A549 (cell line): ENCODE results near the gene TMCC2. TPM values are rescaled to one million over a fixed set of nuclear protein-coding genes. Genes with fewer than 3 reads are reported as not detected.

Source experiments
- ATAC-seq, 2 experiments: fragments of 200-7000 bp in 1 of 2; fragments of >200 bp in 1 of 2; cut with Nextera tagmentation in 1 of 2; cut with Tn5 transposase in 1 of 2; 3 replicates each; pipeline versions ENCODE4 v1.8.0 to v1.9.1; 2018 to 2020; ENCODE audit warnings: mild to moderate bottlenecking in 1 of 2, moderate library complexity in 1 of 2
- CTCF ChIA-PET: fragments of 300-600 bp; sonication (Branson Sonifier 250); formaldehyde crosslinking; extraction: SDS; loops from one replicate; lab custom pipeline; 2021; ENCODE audit warnings: antibody characterized with exemption, inconsistent platforms; lab: Yijun Ruan, JAX
- POLR2A ChIA-PET: fragments of 350-600 bp; formaldehyde crosslinking; extraction: SDS; loops from one replicate; lab custom pipeline; 2021; ENCODE audit warnings: antibody characterized with exemption, inconsistent platforms; lab: Yijun Ruan, JAX
- DNase-seq, 2 experiments: peaks; one replicate each; pipeline versions ENCODE4 v3.0.0 to v3.0.0-alpha.2; 2011 to 2016; ENCODE audit warnings: low read depth in 1 of 2, low spot score in 1 of 2
- FAIRE-seq: peaks from 2 replicates; lab custom pipeline; 2011; peaks lifted over from hg19 to GRCh38; lab: Jason Lieb, UNC
- H3K27ac ChIP-seq, 2 experiments: fragments of >200 bp; sonication (Bioruptor Twin); formaldehyde crosslinking; 3 replicates each; pipeline ENCODE4 v1.5.1; 2016 to 2017
- H3K4me1 ChIP-seq: fragments of >200 bp; sonication (Bioruptor Twin); formaldehyde crosslinking; 3 replicates; pipeline ENCODE4 v1.6.1; 2016
- H3K4me2 ChIP-seq: fragments of >200 bp; sonication (Bioruptor Twin); formaldehyde crosslinking; 3 replicates; pipeline ENCODE4 v1.6.1; 2016
- H3K4me3 ChIP-seq: fragments of >200 bp; sonication (Bioruptor Twin); formaldehyde crosslinking; 3 replicates; pipeline ENCODE4 v1.5.1; 2016
- H3K9me3 ChIP-seq: fragments of >200 bp; sonication (Bioruptor Twin); formaldehyde crosslinking; 3 replicates; pipeline ENCODE4 v1.6.1; 2016
- CBX2 ChIP-seq: fragments of 200-600 bp; sonication (generic); IDR thresholded peaks from 2 replicates; pipeline ENCODE4 v1.6.1; 2016; ENCODE audit warnings: low read depth, mild to moderate bottlenecking, borderline replicate concordance
- CBX8 ChIP-seq: fragments of 200-600 bp; sonication (generic); IDR thresholded peaks from 2 replicates; pipeline ENCODE4 v1.6.1; 2016
- CHD4 ChIP-seq: fragments of 200-600 bp; sonication (generic); IDR thresholded peaks from 2 replicates; pipeline ENCODE4 v1.6.1; 2016; ENCODE audit warnings: antibody characterized with exemption, mild to moderate bottlenecking, borderline replicate concordance
- EHF ChIP-seq: fragments of 250-450 bp; sonication (Bioruptor Pico); IDR thresholded peaks from 2 replicates; pipeline ENCODE4 v1.5.0; 2020; ENCODE audit warnings: mild to moderate bottlenecking
- EHMT2 ChIP-seq: fragments of 200-600 bp; sonication (generic); IDR thresholded peaks from 2 replicates; pipeline ENCODE4 v1.6.1; 2016; ENCODE audit warnings: antibody characterized with exemption, low read depth, mild to moderate bottlenecking, moderate library complexity
- ESRRA ChIP-seq: fragments of 150-350 bp; IDR thresholded peaks from 2 replicates; pipeline ENCODE4 v1.6.1; 2014; ENCODE audit warnings: mild to moderate bottlenecking, low read length, borderline replicate concordance
- FOXS1 ChIP-seq: fragments of 250-450 bp; sonication (Bioruptor Pico); IDR thresholded peaks from 2 replicates; pipeline ENCODE4 v1.5.0; 2020; ENCODE audit warnings: mild to moderate bottlenecking, moderate library complexity
- GATA3 ChIP-seq: IDR thresholded peaks from 2 replicates; pipeline ENCODE4 v1.6.1; 2012; ENCODE audit warnings: borderline replicate concordance
- HOXA7 ChIP-seq: fragments of 250-450 bp; sonication (Bioruptor Pico); IDR thresholded peaks from 2 replicates; pipeline ENCODE4 v1.5.0; 2020; ENCODE audit warnings: mild to moderate bottlenecking, moderate library complexity
- HOXB13 ChIP-seq: fragments of 250-450 bp; sonication (Bioruptor Pico); IDR thresholded peaks from 2 replicates; pipeline ENCODE4 v1.5.0; 2020; ENCODE audit warnings: low read depth, mild to moderate bottlenecking, moderate library complexity
- KDM5A ChIP-seq: fragments of 200-600 bp; sonication (generic); IDR thresholded peaks from 2 replicates; pipeline ENCODE4 v1.6.1; 2016; ENCODE audit warnings: antibody characterized with exemption, mild to moderate bottlenecking
- MAFK ChIP-seq: fragments of 450-650 bp; IDR thresholded peaks from 2 replicates; pipeline ENCODE4 v1.6.1; 2014; ENCODE audit not compliant: partially characterized antibody
- MAZ ChIP-seq: fragments of 150-350 bp; IDR thresholded peaks from 2 replicates; pipeline ENCODE4 v1.6.1; 2014; ENCODE audit warnings: antibody characterized with exemption, low read depth, low read length, borderline replicate concordance
- PHF8 ChIP-seq: fragments of 200-600 bp; sonication (generic); IDR thresholded peaks from 2 replicates; pipeline ENCODE4 v1.6.1; 2016; ENCODE audit warnings: low read depth, mild to moderate bottlenecking, antibody characterized with exemption, moderate library complexity, borderline replicate concordance
- POLR2A ChIP-seq: IDR thresholded peaks from 2 replicates; pipeline ENCODE4 v1.6.1; 2012; ENCODE audit warnings: mild to moderate bottlenecking, low read length
- POLR2AphosphoS2 ChIP-seq: conservative IDR thresholded peaks from 2 replicates; pipeline ENCODE4 v1.6.1; 2012; ENCODE audit warnings: low read length, improper control_type of control experiment, inconsistent platforms
- RARB ChIP-seq: fragments of 250-450 bp; sonication (Bioruptor Pico); IDR thresholded peaks from 2 replicates; pipeline ENCODE4 v1.8.0; 2021; ENCODE audit warnings: mild to moderate bottlenecking, moderate library complexity
- RCOR1 ChIP-seq: fragments of 150-350 bp; IDR thresholded peaks from 2 replicates; pipeline ENCODE4 v1.6.1; 2014; ENCODE audit warnings: antibody characterized with exemption, low read length, low read depth
- RNF2 ChIP-seq: fragments of 200-600 bp; sonication (generic); IDR thresholded peaks from 2 replicates; pipeline ENCODE4 v1.6.1; 2016; ENCODE audit warnings: low read depth, mild to moderate bottlenecking, antibody characterized with exemption, moderate library complexity, borderline replicate concordance
- SREBF2 ChIP-seq: fragments of 450-650 bp; IDR thresholded peaks from 2 replicates; pipeline ENCODE4 v1.6.1; 2014; ENCODE audit warnings: mild to moderate bottlenecking, moderate library complexity
- ZC3H11A ChIP-seq: fragments of 450-650 bp; IDR thresholded peaks from 2 replicates; pipeline ENCODE4 v1.6.1; 2014; ENCODE audit warnings: antibody characterized with exemption, mild to moderate bottlenecking
- ZNF302 ChIP-seq: fragments of 250-450 bp; sonication (Bioruptor Pico); IDR thresholded peaks from 2 replicates; pipeline ENCODE4 v1.9.0; 2021; ENCODE audit warnings: inconsistent platforms, mild to moderate bottlenecking, moderate library complexity
- ZSCAN20 ChIP-seq: fragments of 250-450 bp; sonication (Bioruptor Pico); IDR thresholded peaks from 2 replicates; pipeline ENCODE4 v1.8.0; 2022; ENCODE audit warnings: mild to moderate bottlenecking, moderate library complexity
- WGBS: methylation state at CpG from one replicate; pipeline ENCODE4 v1.1.6; 2017; ENCODE audit errors: missing lambda C conversion rate; 5-methylcytosine and 5-hydroxymethylcytosine counted together
- polyA plus RNA-seq, 4 experiments: library from polyadenylated mRNA; depleted of rRNA in 3 of 4; stranded (reverse); fragments of >200 nt; fragmentation: RNase III in 1 of 4; extraction: RNeasy Plus Mini Kit Qiagen cat#74134 plus additional on column Dnase treatment in 1 of 4; gene quantifications; 2 replicates in 3 of 4; 3 replicates in 1 of 4; pipeline ENCODE4 v1.2.3, GENCODE V29; 2011 to 2017
- TF ChIP-seq, protein P1 (sequence below): IDR thresholded peaks from 2 replicates; pipeline ENCODE4 v1.6.1; 2012
- TF ChIP-seq, protein P2 (sequence below): fragments of 200-600 bp; sonication (generic); IDR thresholded peaks from 2 replicates; pipeline ENCODE4 v1.6.1; 2016; ENCODE audit warnings: antibody characterized with exemption, mild to moderate bottlenecking, moderate library complexity
- TF ChIP-seq, protein P3 (sequence below): fragments of >200 bp; sonication (Bioruptor Twin); formaldehyde crosslinking; IDR thresholded peaks from 3 replicates; pipeline ENCODE4 v1.6.1; 2016
- TF ChIP-seq, protein P4 (sequence below): fragments of >200 bp; sonication (Bioruptor Twin); formaldehyde crosslinking; IDR thresholded peaks from 2 replicates; pipeline ENCODE4 v1.6.1; 2016

The TMCC2 gene
- polyA plus RNA-seq, 2 of the 4 experiments (the other 2 are of a cell fraction), result 1.7 to 3.2 TPM

DNA sequence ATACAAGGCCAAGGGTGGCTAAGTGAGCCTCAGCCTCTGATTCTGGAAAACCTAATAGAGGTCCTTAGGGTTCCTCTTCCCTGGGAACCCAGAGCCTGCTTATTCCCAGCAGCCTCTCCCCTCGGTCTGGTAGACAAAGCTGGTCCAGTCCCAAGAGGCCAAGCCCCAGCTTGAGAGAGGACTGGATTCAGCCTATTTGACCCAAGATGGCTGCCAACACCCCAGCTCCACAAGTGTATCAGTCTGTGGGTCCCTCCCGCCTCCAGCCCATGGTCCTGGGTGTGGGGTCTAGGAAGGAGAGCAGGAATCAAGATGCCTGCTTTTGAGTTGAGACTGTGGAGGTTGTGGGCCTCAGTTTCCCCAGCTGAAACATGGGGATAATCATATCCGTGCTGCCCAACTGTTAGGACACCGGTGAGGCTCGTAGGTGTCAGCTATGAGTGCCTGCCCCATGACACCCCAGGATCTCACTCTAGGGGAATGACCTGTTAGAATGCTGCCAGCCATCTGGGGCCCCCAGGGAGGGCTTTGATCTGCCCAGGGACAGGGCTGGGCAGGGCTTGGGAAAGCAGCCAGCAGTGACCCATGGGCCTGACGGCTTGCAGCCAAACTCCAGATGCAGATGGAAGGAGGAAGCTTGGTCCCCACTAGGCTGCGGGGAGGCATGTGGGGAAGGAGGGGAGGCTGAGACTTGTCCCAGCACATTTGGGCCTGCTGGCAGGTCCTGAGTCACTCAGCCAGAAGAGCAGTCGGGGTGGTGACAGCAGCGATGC lies 48.4 kb downstream of the TMCC2 start:
- Histone ChIP-seq H3K4me1 (peaks cover 64% of the 10 kb centered on the region), H3K4me2 (peak overlapping the region; percentile 52; the same call in 1 of the 3 replicates), H3K9me3 (no peaks in the 10 kb centered on the region), H3K27ac (peak overlapping the region; percentile 83 to 93), H3K4me3 (no peak overlapping the region)
- FAIRE-seq (no peak), DNase-seq (no peak), ATAC-seq (no peak)
- ChIA-PET CTCF (interaction anchor here (1.0 to 89.2 kb wide), 10 partner anchors 10 to 253 kb away, joined by 3 to 3627 read pairs (median 5); partner anchors contain the start of genes KLHDC8A, NUAK2 and TMCC2), POLR2A (interaction anchor here (1.2 to 4.4 kb wide), 3 partner anchors 26 to 45 kb away, joined by 3 to 19 read pairs (median 7); partner anchors contain the start of gene NUAK2)
- 90% methylated on average over 9 of the region's 9 CpGs for WGBS
- no peak for TF ChIP-seq POLR2AphosphoS2
- no peak for TF ChIP-seq EHMT2
- TF ChIP-seq, protein P1, sequence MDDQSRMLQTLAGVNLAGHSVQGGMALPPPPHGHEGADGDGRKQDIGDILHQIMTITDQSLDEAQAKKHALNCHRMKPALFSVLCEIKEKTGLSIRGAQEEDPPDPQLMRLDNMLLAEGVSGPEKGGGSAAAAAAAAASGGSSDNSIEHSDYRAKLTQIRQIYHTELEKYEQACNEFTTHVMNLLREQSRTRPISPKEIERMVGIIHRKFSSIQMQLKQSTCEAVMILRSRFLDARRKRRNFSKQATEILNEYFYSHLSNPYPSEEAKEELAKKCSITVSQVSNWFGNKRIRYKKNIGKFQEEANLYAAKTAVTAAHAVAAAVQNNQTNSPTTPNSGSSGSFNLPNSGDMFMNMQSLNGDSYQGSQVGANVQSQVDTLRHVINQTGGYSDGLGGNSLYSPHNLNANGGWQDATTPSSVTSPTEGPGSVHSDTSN, result no peak
- no peak for TF ChIP-seq EHF (CRISPR knock-in tag)
- TF ChIP-seq RARB (CRISPR knock-in tag), result no peak
- no peak for TF ChIP-seq KDM5A
- TF ChIP-seq CBX2, result no peak
- no peak for TF ChIP-seq PHF8
- no peak for TF ChIP-seq RNF2
- TF ChIP-seq ESRRA, result no peak
- no peak for TF ChIP-seq FOXS1
- TF ChIP-seq RCOR1, result no peak
- TF ChIP-seq, protein P2, sequence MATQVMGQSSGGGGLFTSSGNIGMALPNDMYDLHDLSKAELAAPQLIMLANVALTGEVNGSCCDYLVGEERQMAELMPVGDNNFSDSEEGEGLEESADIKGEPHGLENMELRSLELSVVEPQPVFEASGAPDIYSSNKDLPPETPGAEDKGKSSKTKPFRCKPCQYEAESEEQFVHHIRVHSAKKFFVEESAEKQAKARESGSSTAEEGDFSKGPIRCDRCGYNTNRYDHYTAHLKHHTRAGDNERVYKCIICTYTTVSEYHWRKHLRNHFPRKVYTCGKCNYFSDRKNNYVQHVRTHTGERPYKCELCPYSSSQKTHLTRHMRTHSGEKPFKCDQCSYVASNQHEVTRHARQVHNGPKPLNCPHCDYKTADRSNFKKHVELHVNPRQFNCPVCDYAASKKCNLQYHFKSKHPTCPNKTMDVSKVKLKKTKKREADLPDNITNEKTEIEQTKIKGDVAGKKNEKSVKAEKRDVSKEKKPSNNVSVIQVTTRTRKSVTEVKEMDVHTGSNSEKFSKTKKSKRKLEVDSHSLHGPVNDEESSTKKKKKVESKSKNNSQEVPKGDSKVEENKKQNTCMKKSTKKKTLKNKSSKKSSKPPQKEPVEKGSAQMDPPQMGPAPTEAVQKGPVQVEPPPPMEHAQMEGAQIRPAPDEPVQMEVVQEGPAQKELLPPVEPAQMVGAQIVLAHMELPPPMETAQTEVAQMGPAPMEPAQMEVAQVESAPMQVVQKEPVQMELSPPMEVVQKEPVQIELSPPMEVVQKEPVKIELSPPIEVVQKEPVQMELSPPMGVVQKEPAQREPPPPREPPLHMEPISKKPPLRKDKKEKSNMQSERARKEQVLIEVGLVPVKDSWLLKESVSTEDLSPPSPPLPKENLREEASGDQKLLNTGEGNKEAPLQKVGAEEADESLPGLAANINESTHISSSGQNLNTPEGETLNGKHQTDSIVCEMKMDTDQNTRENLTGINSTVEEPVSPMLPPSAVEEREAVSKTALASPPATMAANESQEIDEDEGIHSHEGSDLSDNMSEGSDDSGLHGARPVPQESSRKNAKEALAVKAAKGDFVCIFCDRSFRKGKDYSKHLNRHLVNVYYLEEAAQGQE, result no peak
- no peak for TF ChIP-seq ZC3H11A
- no peak for TF ChIP-seq GATA3
- TF ChIP-seq MAZ, result no peak
- no peak for TF ChIP-seq ZSCAN20 (CRISPR knock-in tag)

DNA sequence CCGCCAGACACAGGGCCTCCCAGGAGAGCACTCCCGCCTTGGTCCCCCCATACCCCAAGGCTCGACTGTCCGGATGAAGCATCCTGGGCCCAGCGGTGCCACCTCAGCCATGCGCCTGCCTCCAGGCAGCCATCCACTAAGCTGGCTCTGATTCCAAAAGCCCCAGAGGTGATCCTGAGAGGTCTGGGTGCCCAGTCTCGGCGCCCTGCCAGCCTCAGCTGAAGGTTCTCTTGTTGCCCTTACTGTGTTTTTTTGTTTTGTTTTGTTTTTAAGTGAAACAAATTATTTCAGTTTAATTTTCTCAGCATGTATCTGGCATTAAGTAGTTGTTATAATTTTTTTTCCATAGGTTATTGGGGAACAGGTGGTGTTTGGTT lies 48.9 kb downstream of the TMCC2 start:
- CTCF ChIA-PET, result interaction anchor here (1.3 to 89.2 kb wide), 5 partner anchors 9 to 209 kb away, joined by 3 to 3627 read pairs (median 161); partner anchors contain the start of genes KLHDC8A, NUAK2 and TMCC2
- FAIRE-seq (no peak), ATAC-seq (no peak), DNase-seq (no peak)
- Histone ChIP-seq H3K4me2 (peak overlapping the region; percentile 17; the same call in 1 of the 3 replicates), H3K9me3 (no peaks in the 10 kb centered on the region), H3K4me3 (no peak overlapping the region), H3K27ac (peak overlapping the region; percentile 83 to 93), H3K4me1 (peaks cover 59% of the 10 kb centered on the region)
- POLR2A ChIA-PET, result interaction anchor here (1.2 to 4.4 kb wide), 3 partner anchors 25 to 45 kb away, joined by 3 to 19 read pairs (median 7); partner anchors contain the start of gene NUAK2
- TF ChIP-seq KDM5A (no peak), SREBF2 (no peak), CHD4 (no peak), POLR2A (no peak), HOXA7 (CRISPR knock-in tag) (no peak), ZC3H11A (no peak), EHMT2 (no peak), MAFK (no peak), HOXB13 (no peak), ZNF302 (CRISPR knock-in tag) (no peak), FOXS1 (no peak), CBX8 (no peak)
- TF ChIP-seq, protein P3, sequence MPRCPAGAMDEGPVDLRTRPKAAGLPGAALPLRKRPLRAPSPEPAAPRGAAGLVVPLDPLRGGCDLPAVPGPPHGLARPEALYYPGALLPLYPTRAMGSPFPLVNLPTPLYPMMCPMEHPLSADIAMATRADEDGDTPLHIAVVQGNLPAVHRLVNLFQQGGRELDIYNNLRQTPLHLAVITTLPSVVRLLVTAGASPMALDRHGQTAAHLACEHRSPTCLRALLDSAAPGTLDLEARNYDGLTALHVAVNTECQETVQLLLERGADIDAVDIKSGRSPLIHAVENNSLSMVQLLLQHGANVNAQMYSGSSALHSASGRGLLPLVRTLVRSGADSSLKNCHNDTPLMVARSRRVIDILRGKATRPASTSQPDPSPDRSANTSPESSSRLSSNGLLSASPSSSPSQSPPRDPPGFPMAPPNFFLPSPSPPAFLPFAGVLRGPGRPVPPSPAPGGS, result no peak
- TF ChIP-seq, protein P4, sequence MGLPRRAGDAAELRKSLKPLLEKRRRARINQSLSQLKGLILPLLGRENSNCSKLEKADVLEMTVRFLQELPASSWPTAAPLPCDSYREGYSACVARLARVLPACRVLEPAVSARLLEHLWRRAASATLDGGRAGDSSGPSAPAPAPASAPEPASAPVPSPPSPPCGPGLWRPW, result no peak
- 91% methylated on average over 8 of the region's 8 CpGs for WGBS
